BLaER1 (cell line): ENCODE data around the gene CELA1.

Source experiments
- H3K27ac ChIP-seq: shearing (Covaris generic); formaldehyde crosslinking; 2 replicates; pipeline ENCODE4 v1.8.1; 2022
- H3K27me3 ChIP-seq: shearing (Covaris generic); formaldehyde crosslinking; 2 replicates; pipeline ENCODE4 v1.8.1; 2022
- H3K36me3 ChIP-seq: shearing (Covaris generic); formaldehyde crosslinking; 2 replicates; pipeline ENCODE4 v1.8.1; 2022
- H3K4me1 ChIP-seq: shearing (Covaris generic); formaldehyde crosslinking; 2 replicates; pipeline ENCODE4 v1.8.1; 2022
- H3K4me2 ChIP-seq: shearing (Covaris generic); formaldehyde crosslinking; 2 replicates; pipeline ENCODE4 v1.8.1; 2022
- H3K4me3 ChIP-seq: shearing (Covaris generic); formaldehyde crosslinking; 2 replicates; pipeline ENCODE4 v1.8.1; 2022
- H3K9ac ChIP-seq: shearing (Covaris generic); formaldehyde crosslinking; 2 replicates; pipeline ENCODE4 v1.8.1; 2022
- H3K9me3 ChIP-seq: shearing (Covaris generic); formaldehyde crosslinking; 2 replicates; pipeline ENCODE4 v1.8.1; 2022
- H4K20me1 ChIP-seq: shearing (Covaris generic); formaldehyde crosslinking; 2 replicates; pipeline ENCODE4 v1.8.1; 2022
- Cebpa-rat ChIP-seq: shearing (Covaris generic); IDR thresholded peaks from 2 replicates; pipeline ENCODE4 v1.8.1; 2022

Gene CELA1

DNA sequence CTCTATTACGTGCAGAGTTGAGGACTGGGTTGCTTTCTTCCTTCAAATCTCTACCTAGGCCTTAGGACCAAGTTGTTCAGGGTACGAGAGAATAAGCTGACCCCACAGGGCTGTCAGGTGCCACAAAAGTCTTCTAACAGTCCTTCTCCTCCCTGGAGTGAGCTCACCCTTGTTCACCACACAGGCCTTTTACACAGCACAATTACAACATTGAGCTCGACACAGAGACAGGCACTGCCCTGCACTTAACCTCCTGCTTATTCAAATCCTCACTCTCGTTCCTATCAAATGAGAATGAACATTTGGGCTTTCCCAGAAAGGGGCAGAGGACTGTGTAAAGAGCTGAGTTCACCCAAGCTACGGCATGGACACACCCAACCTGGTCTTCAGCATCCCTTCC lies 42.4 kb upstream of the CELA1 start:
- TF ChIP-seq Cebpa-rat, result no peak
- H3K9me3 ChIP-seq, result no peaks in the 10 kb centered on the region
- H3K4me3 ChIP-seq, result no peak overlapping the region
- H4K20me1 ChIP-seq, result peaks cover 22% of the 10 kb centered on the region
- H3K9ac ChIP-seq, result no peak overlapping the region
- no peak overlapping the region for H3K4me2 ChIP-seq
- H3K36me3 ChIP-seq, result no peaks in the 10 kb centered on the region
- H3K27ac ChIP-seq, result no peak overlapping the region
- H3K4me1 ChIP-seq, result peaks cover 31% of the 10 kb centered on the region
- peaks cover 55% of the 10 kb centered on the region for H3K27me3 ChIP-seq

DNA sequence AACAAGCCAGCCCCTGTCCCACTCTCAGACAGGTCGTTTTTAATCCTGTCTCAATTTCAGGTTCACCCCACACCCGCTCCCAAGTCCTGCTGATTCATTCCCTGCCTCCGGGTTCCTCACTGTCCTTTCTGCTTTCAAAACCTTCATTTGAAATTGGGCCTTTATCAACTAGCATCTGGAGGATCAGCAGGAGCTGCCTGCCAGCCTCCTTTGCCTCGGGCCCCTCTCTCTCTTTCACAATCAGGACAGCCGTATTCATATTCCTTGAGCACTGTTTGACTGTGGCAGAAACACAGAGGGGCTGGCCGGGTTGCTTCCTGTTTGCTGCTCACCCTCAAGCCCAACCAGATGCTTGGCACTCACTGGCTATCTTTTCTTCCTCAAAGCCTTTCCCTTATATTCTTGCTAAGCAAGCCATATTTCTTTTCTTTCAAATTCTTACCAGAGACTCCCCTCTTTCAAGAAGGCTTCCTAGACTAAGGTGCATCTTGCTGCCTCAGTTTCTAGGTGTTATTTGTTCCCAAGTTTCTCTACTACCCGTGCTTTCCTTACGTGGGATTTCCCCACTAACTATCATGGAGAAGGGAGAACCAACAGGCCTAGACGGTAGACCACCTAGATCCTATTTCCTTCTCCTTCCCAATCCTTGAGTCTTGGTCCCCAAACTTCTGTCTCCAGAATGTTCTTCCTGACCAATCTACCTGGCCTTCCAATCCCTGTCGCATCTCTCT lies 41.8 kb upstream of the CELA1 start:
- no peaks in the 10 kb centered on the region for H3K36me3 ChIP-seq
- TF ChIP-seq Cebpa-rat, result no peak
- H3K4me1 ChIP-seq, result peaks cover 31% of the 10 kb centered on the region
- H3K27me3 ChIP-seq, result peaks cover 49% of the 10 kb centered on the region
- no peak overlapping the region for H3K4me3 ChIP-seq
- H3K9ac ChIP-seq, result no peak overlapping the region
- no peak overlapping the region for H3K27ac ChIP-seq
- peaks cover 16% of the 10 kb centered on the region for H4K20me1 ChIP-seq
- H3K4me2 ChIP-seq, result no peak overlapping the region
- no peaks in the 10 kb centered on the region for H3K9me3 ChIP-seq

DNA sequence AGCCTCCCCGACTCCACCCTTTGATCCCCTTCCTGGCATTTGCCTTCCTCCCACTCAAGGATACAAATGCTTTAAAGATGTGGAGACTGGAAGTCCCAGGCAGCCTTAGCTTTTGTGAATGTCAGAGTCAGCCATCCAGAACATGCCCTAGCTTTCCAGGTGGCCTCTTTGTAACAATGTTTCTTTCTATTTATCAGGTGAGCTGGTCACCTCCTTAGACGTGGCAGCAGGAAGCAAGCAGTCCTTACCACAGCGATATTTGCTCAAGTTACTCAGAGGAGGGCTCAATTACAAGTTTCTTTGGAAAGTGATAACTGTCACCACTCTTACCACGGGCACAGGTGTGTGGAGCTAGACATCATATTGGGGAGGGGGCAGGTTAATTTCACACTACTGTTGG lies 39.9 kb upstream of the CELA1 start:
- no peaks in the 10 kb centered on the region for H3K36me3 ChIP-seq
- no peak overlapping the region for H3K4me3 ChIP-seq
- peaks cover 30% of the 10 kb centered on the region for H3K27me3 ChIP-seq
- H3K4me2 ChIP-seq, result no peak overlapping the region
- TF ChIP-seq Cebpa-rat, result no peak
- H4K20me1 ChIP-seq, result no peaks in the 10 kb centered on the region; the same call in 1 of the 2 replicates
- no peak overlapping the region for H3K27ac ChIP-seq
- H3K9ac ChIP-seq, result no peak overlapping the region
- peaks cover 34% of the 10 kb centered on the region for H3K4me1 ChIP-seq
- no peaks in the 10 kb centered on the region for H3K9me3 ChIP-seq

DNA sequence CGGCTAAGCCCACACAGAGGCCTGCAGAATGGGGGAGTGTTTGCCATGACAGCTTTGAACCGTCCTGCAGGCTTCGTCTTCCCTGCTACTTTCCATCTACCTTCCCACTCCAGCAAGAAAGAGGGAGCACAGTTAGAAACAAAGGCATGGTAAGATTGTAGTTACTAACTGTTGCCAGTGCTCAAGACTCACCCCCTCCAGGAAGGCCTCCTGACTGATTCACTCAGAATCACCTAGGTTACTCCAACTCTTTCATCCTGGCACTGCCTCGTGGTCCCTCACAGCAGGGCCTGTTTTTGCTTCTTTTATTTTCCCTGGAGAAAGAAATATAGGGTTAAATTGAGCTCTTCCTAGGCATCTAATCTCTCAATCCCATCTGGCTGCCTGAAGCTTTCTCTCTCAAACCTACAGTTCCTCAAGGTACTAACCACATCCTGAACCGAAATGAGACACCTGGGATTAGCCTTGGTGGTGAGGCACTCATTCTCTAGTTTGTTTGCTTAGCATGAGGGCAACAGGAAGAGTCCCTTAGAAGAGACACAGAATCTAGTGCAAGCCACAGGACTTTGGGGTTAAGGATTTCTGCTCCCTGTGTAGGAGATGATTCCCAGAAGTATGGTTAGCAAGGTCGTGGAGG lies 36.9 kb upstream of the CELA1 start:
- Histone ChIP-seq H4K20me1 (no peaks in the 10 kb centered on the region; the same call in 1 of the 2 replicates), H3K9ac (no peak overlapping the region), H3K27me3 (peaks cover 8% of the 10 kb centered on the region), H3K4me3 (no peak overlapping the region), H3K4me1 (peaks cover 43% of the 10 kb centered on the region), H3K36me3 (no peaks in the 10 kb centered on the region), H3K27ac (no peak overlapping the region), H3K4me2 (peak overlapping the region; percentile 69), H3K9me3 (no peaks in the 10 kb centered on the region)
- TF ChIP-seq Cebpa-rat, result no peak

DNA sequence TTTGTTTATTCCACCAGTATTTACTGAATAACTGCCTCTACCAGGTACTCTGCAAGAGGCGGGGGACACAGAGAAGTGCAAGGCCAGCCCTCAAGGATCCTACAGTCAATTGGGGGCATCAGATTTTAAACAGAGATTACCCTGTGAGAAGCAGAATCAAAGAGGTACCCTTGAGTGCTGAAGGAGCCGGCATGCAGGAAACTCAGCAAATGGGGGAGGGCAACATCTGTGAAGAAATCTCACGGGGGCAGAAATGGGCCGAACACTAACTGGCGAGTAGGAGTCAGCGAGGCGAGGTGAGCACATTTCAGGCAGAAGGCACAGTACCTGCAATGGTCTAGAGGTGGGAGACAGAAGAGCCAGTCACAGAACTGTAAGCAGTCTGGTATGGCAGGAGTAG lies 35.7 kb upstream of the CELA1 start:
- no peak for TF ChIP-seq Cebpa-rat
- no peaks in the 10 kb centered on the region for H3K36me3 ChIP-seq
- peaks cover 43% of the 10 kb centered on the region for H3K4me1 ChIP-seq
- peak overlapping the region; percentile 69 for H3K4me2 ChIP-seq
- no peaks in the 10 kb centered on the region; the same call in 1 of the 2 replicates for H4K20me1 ChIP-seq
- H3K27ac ChIP-seq, result no peak overlapping the region
- no peaks in the 10 kb centered on the region for H3K9me3 ChIP-seq
- H3K9ac ChIP-seq, result no peak overlapping the region
- H3K4me3 ChIP-seq, result no peak overlapping the region
- no peaks in the 10 kb centered on the region for H3K27me3 ChIP-seq

DNA sequence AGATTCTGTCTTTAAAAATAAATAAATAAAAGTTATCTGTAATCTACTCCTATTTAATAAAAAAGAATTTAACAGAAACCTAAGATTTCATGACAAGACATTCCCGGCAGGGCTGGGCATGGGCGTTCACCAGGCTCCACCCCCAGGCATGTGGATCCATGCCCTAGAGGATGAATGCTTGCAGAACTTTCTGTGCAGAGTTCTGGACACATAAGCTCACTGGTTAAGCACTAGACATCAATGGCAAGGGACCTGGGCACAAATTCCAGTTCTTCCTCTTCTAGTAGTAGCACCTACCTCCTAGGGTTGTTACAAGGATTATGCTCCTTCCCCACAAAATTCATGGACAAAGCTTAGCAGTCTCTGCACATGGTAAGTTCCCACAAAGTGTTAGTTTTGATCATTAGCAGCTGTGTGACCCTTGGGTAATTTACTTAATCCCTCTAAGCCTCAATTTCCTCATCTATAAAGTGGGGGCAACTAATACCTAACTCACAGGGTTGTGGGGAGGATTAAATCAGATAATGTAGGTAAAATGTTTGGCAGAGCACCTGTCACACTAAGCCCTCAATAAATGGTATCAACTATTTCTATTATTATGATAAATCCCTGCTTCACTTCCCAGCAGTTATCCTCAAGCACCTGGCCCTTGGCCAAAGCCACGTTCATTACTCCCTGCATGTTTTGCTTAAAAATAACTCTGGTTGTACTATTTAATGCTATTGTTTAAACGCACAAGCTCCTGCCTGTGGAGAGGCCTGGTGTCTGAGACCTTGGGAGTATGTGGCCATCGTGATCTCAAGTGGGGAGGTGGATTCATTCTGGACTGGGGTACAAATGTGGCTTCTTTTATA lies 35.0 kb upstream of the CELA1 start:
- Histone ChIP-seq H3K9me3 (no peaks in the 10 kb centered on the region), H3K4me1 (peaks cover 43% of the 10 kb centered on the region), H3K4me2 (peak overlapping the region; percentile 69), H3K4me3 (no peak overlapping the region), H3K27me3 (no peaks in the 10 kb centered on the region), H3K9ac (no peak overlapping the region), H3K27ac (no peak overlapping the region), H3K36me3 (no peaks in the 10 kb centered on the region), H4K20me1 (no peaks in the 10 kb centered on the region; the same call in 1 of the 2 replicates)
- no peak for TF ChIP-seq Cebpa-rat

DNA sequence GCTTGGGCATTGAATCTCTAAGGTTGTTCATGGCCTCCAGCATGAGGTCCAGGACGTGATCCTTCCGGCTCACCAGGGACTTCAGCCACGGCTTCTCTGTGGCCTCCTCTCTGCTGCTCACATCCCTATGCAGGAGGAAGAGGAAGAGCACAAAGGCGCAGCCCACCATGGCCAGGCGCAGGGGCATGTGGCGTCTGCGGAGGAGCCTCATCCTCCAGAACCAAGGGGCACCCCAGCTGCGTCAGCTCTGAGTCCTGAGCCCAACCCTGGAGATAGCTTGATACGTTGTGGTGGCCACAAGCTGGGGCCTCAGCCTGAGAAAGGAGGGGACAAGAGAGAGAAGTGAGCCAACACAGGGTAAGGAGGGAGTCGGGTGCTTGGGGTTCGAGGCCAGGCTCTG lies 33.1 kb upstream of the CELA1 start:
- Histone ChIP-seq H3K27ac (no peak overlapping the region), H3K36me3 (no peaks in the 10 kb centered on the region), H3K9ac (no peak overlapping the region), H3K4me3 (no peak overlapping the region), H3K4me1 (peaks cover 43% of the 10 kb centered on the region), H3K27me3 (0 out of 2 replicates have a peak, but pooled peaks cover under 1% of the 10 kb centered on the region), H3K9me3 (no peaks in the 10 kb centered on the region), H4K20me1 (no peaks in the 10 kb centered on the region; the same call in 1 of the 2 replicates), H3K4me2 (peak overlapping the region; percentile 58)
- no peak for TF ChIP-seq Cebpa-rat

DNA sequence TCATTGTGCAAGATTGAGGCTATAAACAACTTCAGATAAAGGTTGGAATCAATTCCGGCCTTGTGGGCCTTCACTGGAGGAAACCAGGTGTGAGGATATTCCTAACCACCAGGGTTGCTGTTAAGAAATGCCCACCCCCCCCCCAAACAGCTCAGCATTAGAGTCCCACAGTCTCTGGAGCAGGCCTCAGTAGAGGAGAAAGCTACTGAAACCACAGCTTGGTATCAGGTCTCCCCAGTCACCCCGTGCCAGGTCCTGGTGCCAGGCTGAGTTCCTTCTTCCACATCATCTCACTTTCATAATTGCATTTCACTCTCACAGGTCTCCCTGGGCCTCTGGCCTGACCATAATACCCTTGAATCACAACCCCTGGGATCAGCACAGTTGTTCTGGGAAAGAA lies 32.3 kb upstream of the CELA1 start:
- Histone ChIP-seq H4K20me1 (peaks cover 4% of the 10 kb centered on the region; the same call in 1 of the 2 replicates), H3K27ac (no peak overlapping the region), H3K9ac (no peak overlapping the region), H3K4me2 (peak overlapping the region; percentile 58), H3K4me3 (no peak overlapping the region), H3K27me3 (0 out of 2 replicates have a peak, but pooled peaks cover 8% of the 10 kb centered on the region), H3K4me1 (peaks cover 39% of the 10 kb centered on the region), H3K9me3 (no peaks in the 10 kb centered on the region), H3K36me3 (no peaks in the 10 kb centered on the region)
- TF ChIP-seq Cebpa-rat, result no peak

DNA sequence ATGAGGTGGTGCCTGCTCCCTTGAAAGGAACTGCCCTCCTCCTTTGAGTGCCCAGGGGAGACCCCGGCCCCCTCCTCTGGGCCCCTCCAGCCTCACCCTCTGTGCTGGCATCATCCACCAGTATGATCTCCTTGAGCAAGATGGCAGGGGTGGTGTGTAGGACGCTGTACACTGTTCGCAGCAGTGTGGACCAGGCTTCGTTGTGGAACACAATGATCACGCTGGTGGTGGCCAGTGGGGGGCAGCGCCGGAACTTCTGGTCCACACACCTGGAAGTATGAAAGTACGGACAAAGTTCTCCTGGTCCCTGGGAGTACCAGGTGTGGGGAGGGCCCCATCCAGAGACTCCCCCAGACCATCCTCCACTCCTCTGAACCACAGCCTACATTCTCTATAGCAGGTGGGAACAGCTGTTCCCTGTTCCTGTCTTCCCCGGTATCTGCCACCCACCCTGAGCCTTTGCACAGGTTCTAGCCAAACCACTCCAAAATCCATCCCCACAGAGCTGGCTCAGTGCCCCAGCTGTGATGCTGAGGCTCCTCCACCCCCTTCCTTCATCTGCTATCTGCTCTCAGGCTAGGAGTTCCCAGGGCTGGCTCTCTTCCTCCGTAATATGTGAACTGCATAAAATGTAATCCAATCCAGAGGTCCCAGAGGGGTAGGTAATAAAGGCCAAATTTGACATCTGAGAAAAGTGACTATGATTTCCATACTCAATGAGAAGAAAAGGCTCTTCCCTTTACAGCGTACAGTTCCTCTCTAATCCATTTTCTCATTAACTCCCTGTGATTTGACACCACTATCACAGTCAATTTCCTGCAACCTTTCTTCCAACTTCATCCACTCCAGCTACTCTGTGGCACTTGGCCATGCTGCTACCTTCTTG lies 30.9 kb upstream of the CELA1 start:
- H3K36me3 ChIP-seq, result no peaks in the 10 kb centered on the region
- peaks cover 19% of the 10 kb centered on the region for H3K27me3 ChIP-seq
- peaks cover 18% of the 10 kb centered on the region; the same call in 1 of the 2 replicates for H4K20me1 ChIP-seq
- H3K9ac ChIP-seq, result no peak overlapping the region
- no peak overlapping the region for H3K27ac ChIP-seq
- TF ChIP-seq Cebpa-rat, result no peak
- H3K4me2 ChIP-seq, result no peak overlapping the region
- no peaks in the 10 kb centered on the region for H3K9me3 ChIP-seq
- H3K4me1 ChIP-seq, result peaks cover 25% of the 10 kb centered on the region
- no peak overlapping the region for H3K4me3 ChIP-seq
